ENCODE data around the gene NEAT1. TPM values are rescaled to one million over a fixed set of nuclear protein-coding genes. Genes with fewer than 3 reads are reported as not detected.

Gene NEAT1
- total and polyA plus RNA-seq, 8 donors, result 106 to 1,441 (median 149) TPM

DNA sequence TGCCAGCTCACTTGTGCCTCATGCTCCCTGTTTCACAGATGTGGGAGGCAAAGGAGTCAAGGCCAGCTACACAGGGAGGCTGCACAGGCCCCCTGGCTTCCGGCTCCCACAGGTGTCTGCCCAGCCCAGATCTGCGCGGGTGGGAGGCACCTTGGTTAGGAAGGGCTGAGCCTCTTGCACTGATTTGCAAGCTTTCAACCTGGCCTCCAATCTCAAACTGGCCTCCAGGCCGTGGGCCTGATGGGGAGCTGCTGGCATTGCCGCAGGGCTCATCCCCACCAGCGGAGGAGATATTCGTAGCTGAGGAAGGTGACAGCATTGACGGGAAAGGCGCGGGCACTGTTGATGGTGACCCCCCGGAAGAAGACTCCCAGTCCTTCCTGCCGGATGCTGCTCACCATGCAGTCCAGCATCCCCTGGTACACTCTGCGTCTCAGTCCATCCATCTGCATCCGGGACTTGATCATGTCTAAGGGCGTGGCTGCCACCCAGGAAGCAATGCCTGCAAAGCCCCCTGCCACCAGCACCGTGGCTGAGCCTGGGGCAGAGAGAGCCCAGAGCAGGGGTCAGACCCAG, 46.4 kb upstream of the NEAT1 start:
- TF ChIP-seq, protein P1, sequence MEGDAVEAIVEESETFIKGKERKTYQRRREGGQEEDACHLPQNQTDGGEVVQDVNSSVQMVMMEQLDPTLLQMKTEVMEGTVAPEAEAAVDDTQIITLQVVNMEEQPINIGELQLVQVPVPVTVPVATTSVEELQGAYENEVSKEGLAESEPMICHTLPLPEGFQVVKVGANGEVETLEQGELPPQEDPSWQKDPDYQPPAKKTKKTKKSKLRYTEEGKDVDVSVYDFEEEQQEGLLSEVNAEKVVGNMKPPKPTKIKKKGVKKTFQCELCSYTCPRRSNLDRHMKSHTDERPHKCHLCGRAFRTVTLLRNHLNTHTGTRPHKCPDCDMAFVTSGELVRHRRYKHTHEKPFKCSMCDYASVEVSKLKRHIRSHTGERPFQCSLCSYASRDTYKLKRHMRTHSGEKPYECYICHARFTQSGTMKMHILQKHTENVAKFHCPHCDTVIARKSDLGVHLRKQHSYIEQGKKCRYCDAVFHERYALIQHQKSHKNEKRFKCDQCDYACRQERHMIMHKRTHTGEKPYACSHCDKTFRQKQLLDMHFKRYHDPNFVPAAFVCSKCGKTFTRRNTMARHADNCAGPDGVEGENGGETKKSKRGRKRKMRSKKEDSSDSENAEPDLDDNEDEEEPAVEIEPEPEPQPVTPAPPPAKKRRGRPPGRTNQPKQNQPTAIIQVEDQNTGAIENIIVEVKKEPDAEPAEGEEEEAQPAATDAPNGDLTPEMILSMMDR (IDR thresholded peaks at IDR 0.05), result no peak
- Histone ChIP-seq H3K4me1 (peaks cover 0 to 24% of the 10 kb centered on the region in 2 donors), H3K9me3 (no peaks in the 10 kb centered on the region), H3K4me3 (no peak overlapping the region), H3K36me3 (no peaks in the 10 kb centered on the region), H3K27ac (no peak overlapping the region), H3K27me3 (no peaks in the 10 kb centered on the region)
- DNase-seq (no peak), ATAC-seq (no peak)
- intact Hi-C loops (cut with DNase I), result no loop called here

GRCh38 chr11:65377036-65377435, 45.6 kb upstream of the NEAT1 start:
- Histone ChIP-seq H3K4me3 (no peak overlapping the region), H3K4me1 (peaks cover 7 to 29% of the 10 kb centered on the region in 2 donors), H3K27me3 (no peaks in the 10 kb centered on the region), H3K27ac (no peak overlapping the region), H3K36me3 (no peaks in the 10 kb centered on the region), H3K9me3 (no peaks in the 10 kb centered on the region)
- ATAC-seq (no peak), DNase-seq (no peak)
- intact Hi-C loops (cut with DNase I), result no loop called here
- TF ChIP-seq, protein P1 (IDR thresholded peaks at IDR 0.05), result no peak

DNA sequence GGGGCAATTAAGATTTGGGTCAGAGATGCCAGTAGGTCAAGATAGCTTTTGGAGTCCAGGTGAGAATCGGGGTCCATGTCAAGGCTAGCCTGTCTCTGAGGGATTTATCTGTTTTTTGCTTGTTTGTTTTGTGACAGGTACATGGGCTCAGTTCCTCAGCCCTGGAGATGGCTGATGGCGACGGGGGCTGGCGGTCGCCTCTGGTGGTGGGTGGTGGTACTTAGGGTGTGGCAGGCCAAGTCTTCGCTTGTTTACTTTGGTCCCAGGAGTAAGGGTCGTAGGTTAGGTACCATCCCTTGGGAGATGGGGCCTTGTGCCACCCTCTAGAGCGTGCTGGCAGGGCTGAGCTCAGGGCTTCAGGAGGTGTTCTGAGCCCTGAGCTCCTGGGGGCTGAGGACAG, 44.8 kb upstream of the NEAT1 start:
- Histone ChIP-seq H3K27ac (no peak overlapping the region), H3K4me3 (no peak overlapping the region), H3K27me3 (no peaks in the 10 kb centered on the region), H3K9me3 (no peaks in the 10 kb centered on the region), H3K4me1 (peaks cover 13 to 34% of the 10 kb centered on the region in 2 donors), H3K36me3 (no peaks in the 10 kb centered on the region)
- TF ChIP-seq, protein P1 (IDR thresholded peaks at IDR 0.05), result no peak
- ATAC-seq (no peak), DNase-seq (no peak)
- intact Hi-C loops (cut with DNase I), result no loop called here

DNA sequence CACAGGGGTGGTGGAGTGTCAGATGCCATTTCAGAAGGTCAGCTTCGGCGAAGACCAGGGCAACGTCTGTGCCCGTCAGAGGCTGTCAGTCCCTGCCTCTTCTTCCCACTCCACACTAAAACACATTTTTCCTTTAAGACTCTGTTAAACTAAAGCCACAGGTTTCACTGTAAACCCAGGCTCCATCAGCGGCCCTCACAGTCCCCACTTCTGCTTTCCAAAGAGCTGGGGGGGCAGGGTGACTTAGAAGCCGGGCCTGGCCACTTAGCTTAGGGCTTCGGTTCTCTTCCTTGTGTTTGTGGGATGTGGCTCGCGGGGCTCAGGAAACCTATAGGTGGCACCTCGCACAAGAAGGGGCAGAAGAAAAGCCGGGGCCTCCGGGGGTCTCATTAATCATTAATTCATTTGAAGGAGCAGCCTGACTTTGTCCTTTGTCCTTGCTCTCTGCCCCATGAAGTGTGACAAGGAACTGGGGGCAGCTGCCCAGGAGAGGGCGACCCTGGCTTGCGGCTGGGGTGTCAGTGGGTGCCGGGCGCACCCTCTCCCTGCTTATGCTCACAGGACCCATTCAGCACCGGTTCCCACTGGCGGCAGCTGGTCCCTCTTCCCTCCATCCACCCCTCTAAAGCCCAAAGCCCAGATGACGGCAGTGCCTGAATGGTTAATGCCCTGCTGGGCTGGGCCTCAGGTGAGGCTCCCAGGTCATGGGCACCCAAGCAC, 44.2 kb upstream of the NEAT1 start:
- TF ChIP-seq, protein P1 (IDR thresholded peaks at IDR 0.05), result no peak
- ATAC-seq (no peak), DNase-seq (no peak)
- Histone ChIP-seq H3K27ac (no peak overlapping the region), H3K4me1 (peaks cover 19 to 40% of the 10 kb centered on the region in 2 donors), H3K36me3 (no peaks in the 10 kb centered on the region), H3K27me3 (no peaks in the 10 kb centered on the region), H3K9me3 (no peaks in the 10 kb centered on the region), H3K4me3 (no peak overlapping the region)
- intact Hi-C loops (cut with DNase I), result no loop called here

DNA sequence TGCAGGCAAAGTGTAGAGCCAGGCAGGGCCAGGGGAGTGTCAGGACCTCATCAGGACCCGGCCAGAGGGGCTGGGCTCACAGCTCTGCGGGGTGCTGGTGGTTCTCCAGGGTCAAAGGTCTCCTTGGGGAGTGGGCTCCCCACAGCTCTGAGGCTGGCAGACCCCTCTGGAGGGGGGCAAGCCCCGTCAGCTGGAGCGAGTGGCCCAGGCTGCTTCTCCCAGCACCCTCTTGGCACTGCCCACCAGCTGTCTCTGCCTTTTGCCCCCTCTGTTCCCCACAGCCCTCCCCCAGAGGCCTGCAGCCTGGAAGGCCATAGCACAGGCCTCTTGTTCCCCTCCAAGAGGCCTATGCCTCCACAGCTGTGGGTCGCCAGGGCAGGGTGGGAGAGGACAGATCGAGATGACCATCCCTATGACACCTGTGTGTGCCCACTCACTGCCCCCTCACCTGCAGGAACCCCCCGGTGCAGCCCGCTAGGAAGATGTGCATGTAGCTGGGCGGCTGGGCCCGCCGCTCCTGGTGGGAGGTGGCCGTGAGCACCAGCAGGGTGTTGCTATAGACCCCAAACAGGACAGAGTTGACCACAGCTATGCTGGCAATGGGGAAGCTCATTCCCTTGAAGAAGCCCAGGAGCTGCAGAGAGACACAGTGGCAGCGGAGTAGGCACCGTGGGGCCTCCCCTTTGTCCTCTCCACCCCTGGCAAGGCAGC, 43.5 kb upstream of the NEAT1 start:
- no peak for DNase-seq
- no peak overlapping the region for H3K27ac ChIP-seq
- intact Hi-C loops (cut with DNase I), result no loop called here
- peaks cover 24 to 48% of the 10 kb centered on the region in 2 donors for H3K4me1 ChIP-seq
- ATAC-seq, result no peak
- no peak overlapping the region for H3K4me3 ChIP-seq
- TF ChIP-seq, protein P1 (IDR thresholded peaks at IDR 0.05), result no peak
- H3K27me3 ChIP-seq, result no peaks in the 10 kb centered on the region
- no peaks in the 10 kb centered on the region for H3K9me3 ChIP-seq
- H3K36me3 ChIP-seq, result no peaks in the 10 kb centered on the region
